Body of pancreas (tissue), 4 donors: ENCODE results near the gene CLDN24. TPM values are rescaled to one million over a fixed set of nuclear protein-coding genes. Genes with fewer than 3 reads are reported as not detected.

ENCODE experiments used
- ATAC-seq: fragments of 150-250 bp; one replicate; pipeline ENCODE4 v1.9.1; 2016
- DNase-seq, 4 donors: peaks; one replicate each; pipeline ENCODE4 v3.0.0-alpha.2; 2019
- H3K27ac ChIP-seq, 4 donors: fragments of 200-600 bp; sonication (generic); 1 replicate in 3 of 4; 2 replicates in 1 of 4; pipeline versions ENCODE4 v1.5.1 to v1.6.1; 2016 to 2019; ENCODE audit warnings: mild to moderate bottlenecking in 1 of 4, mixed read lengths in 1 of 4, moderate library complexity in 1 of 4
- H3K27me3 ChIP-seq, 2 donors: fragments of 200-600 bp; sonication (generic); one replicate each; pipeline ENCODE4 v1.6.0; 2016; ENCODE audit warnings: mild to moderate bottlenecking in 1 of 2
- H3K36me3 ChIP-seq, 2 donors: fragments of 200-600 bp; sonication (generic); replicated peaks in 1 of 2; 2 replicates each; pipeline ENCODE4 v1.5.1; 2016; ENCODE audit warnings: low read depth in 2 of 2; ENCODE audit not compliant: insufficient read depth in 1 of 2
- H3K4me1 ChIP-seq: fragments of 200-600 bp; sonication (generic); one replicate; pipeline ENCODE4 v1.6.0; 2016
- H3K4me3 ChIP-seq, 2 donors: fragments of 200-600 bp; sonication (generic); 1 replicate in 1 of 2; 2 replicates in 1 of 2; pipeline ENCODE4 v1.5.1; 2016 to 2019
- H3K9me3 ChIP-seq, 3 donors: fragments of 200-600 bp; sonication (generic); 1 replicate in 2 of 3; 2 replicates in 1 of 3; pipeline ENCODE4 v1.5.1; 2016
- CTCF ChIP-seq, 7 experiments: fragments of 450-650 bp in 4 of 7; fragments of 200-600 bp in 3 of 7; sonication (generic) in 3 of 7; IDR thresholded peaks; one replicate each; pipeline ENCODE4 v1.5.1; 2016 to 2019; ENCODE audit warnings: antibody characterized with exemption in 7 of 7
- POLR2A ChIP-seq, 3 donors: fragments of 450-650 bp; IDR thresholded peaks; one replicate each; pipeline ENCODE4 v1.6.1; 2016; ENCODE audit warnings: antibody characterized with exemption in 3 of 3, mild to moderate bottlenecking in 2 of 3
- WGBS, 2 donors: methylation state at CpG; one replicate each; pipeline ENCODE4 v1.1.5; 2017; 5-methylcytosine and 5-hydroxymethylcytosine counted together
- intact Hi-C: fragments of 100-400 bp; cut with DNase I; formaldehyde crosslinking; loops from one replicate; pipeline ENCODE4 v1.15.1; 2023
- total RNA-seq, 2 donors: library from RNA; depleted of rRNA; stranded (reverse); fragments of >200 nt; gene quantifications; one replicate each; pipeline ENCODE4 v1.1.0, GENCODE V29; 2016

The CLDN24 gene
- total RNA-seq, 2 donors from 2014 or later: not detected

DNA sequence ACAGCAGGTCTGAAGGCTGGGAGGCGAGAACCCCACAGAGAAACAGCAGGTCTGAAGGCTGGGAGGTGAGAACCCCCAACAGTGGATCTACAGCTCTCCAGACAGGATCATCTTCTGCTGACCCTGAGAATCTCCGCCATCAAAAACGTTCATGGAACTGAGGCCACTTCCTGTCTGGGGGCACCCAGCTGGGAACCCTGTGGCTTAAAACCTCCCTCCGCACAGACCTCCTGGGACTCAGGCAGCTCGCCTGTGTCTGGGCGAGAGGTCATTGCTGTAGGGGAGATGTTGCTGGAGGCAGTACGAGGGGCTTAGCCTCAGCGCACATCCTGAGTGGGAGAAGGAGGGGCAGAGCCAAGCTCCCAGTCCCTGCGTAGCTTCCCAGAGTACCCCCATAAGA lies 15.1 kb upstream of the CLDN24 start:
- Histone ChIP-seq H3K4me3 (no peak overlapping the region), H3K36me3 (no peaks in the 10 kb centered on the region), H3K27me3 (no peaks in the 10 kb centered on the region), H3K4me1 (no peaks in the 10 kb centered on the region), H3K27ac (no peak overlapping the region), H3K9me3 (no peaks in the 10 kb centered on the region)
- 79 to 98% methylated on average over 7 to 9 of the region's 9 CpGs for WGBS, 2 donors
- no peak for TF ChIP-seq CTCF (IDR thresholded peaks at IDR 0.05)
- TF ChIP-seq POLR2A (IDR thresholded peaks at IDR 0.05): no peak
- intact Hi-C loops: no loop called here
- peak in 2 of 4 donors; percentile 2 to 3 for DNase-seq
- ATAC-seq: no peak

DNA sequence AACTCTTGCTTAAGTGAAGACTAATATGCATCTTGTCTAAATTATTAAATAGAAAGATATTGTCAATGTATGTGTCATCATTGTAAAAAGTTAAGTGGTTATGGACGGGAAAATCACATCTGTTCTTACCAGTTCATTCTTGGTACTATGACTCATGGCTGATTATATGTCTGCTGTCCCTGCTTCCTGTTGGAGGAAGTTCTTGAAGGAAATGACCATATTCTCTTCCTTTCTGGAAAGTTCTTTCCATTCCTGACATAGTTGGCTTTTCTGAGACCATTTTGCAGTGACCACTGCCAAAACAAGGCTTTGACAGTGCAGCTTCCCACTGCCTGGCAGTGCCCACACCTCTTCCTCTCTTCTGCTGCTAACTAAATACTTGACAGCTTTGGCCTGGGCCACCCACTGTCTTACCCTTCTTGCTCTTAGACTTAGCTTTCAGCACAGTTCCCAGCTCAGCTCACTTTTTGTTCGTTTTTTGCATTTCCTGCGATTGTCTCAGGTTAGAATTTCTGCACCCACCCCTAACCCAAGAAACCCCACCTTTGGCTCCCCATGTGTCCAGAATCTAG lies 13.2 kb upstream of the CLDN24 start:
- Histone ChIP-seq H3K9me3 (no peaks in the 10 kb centered on the region), H3K4me1 (no peaks in the 10 kb centered on the region), H3K27me3 (no peaks in the 10 kb centered on the region), H3K4me3 (no peak overlapping the region), H3K36me3 (no peaks in the 10 kb centered on the region), H3K27ac (no peak overlapping the region)
- DNase-seq (peak in 1 of 4 donors; percentile 0), ATAC-seq (no peak)
- TF ChIP-seq POLR2A (IDR thresholded peaks at IDR 0.05) (no peak), CTCF (IDR thresholded peaks at IDR 0.05) (no peak)
- 61 to 62% methylated on average over 3 of the region's 3 CpGs for WGBS, 2 donors
- intact Hi-C loops: no loop called here

DNA sequence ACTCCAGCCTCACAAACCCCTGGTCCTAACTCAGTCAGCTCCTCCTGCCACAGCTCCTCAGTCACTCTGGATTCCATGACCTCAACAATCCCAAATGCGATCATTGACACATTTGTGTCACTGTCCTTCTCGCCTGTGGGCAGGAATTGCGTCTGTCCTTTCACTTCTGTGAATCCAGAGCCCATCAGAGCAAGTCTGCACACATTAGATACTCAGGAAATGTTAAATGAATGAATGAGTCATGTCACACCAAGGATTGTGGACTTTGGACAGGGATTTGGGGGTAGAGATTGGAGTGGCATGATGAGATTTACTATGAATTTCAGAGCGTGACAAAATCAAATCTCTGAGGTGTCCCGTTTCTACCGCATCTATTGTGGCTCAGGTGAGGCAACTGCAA lies 11.8 kb upstream of the CLDN24 start:
- no peak overlapping the region for H3K4me3 ChIP-seq
- no peak overlapping the region for H3K27ac ChIP-seq
- H3K9me3 ChIP-seq: no peaks in the 10 kb centered on the region
- H3K27me3 ChIP-seq: no peaks in the 10 kb centered on the region
- 63 to 70% methylated on average over 6 of the region's 6 CpGs for WGBS, 2 donors
- no peaks in the 10 kb centered on the region for H3K4me1 ChIP-seq
- ATAC-seq (no peak), DNase-seq (no peak)
- TF ChIP-seq CTCF (IDR thresholded peaks at IDR 0.05) (no peak), POLR2A (IDR thresholded peaks at IDR 0.05) (no peak)
- no peaks in the 10 kb centered on the region for H3K36me3 ChIP-seq
- intact Hi-C loops: no loop called here

DNA sequence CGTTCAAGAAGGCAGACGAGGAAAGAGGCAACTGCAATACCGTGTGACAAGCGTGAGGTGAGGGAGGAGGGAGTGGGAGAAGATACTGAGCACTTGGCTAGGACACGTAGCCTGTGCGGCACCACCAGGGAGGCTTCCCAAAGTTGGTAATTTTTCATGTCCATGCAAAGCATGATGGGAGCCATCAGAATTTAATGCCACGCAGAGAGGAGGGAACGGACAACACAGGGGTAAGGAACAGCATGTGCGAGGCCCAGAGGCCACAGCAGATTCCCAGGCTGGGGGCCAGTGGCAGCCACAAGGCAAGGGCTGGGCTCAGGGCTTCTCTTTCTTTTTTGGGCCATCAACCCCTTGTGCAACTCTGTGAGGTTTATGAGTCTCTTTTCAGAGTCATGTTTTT lies 11.0 kb upstream of the CLDN24 start:
- Histone ChIP-seq H3K36me3 (no peaks in the 10 kb centered on the region), H3K27me3 (no peaks in the 10 kb centered on the region), H3K4me1 (no peaks in the 10 kb centered on the region), H3K4me3 (no peak overlapping the region), H3K27ac (no peak overlapping the region), H3K9me3 (no peaks in the 10 kb centered on the region)
- DNase-seq: no peak
- intact Hi-C loops: no loop called here
- WGBS, 2 donors: 90% methylated on average over 9 of the region's 9 CpGs
- ATAC-seq: no peak
- no peak for TF ChIP-seq POLR2A (IDR thresholded peaks at IDR 0.05)
- no peak for TF ChIP-seq CTCF (IDR thresholded peaks at IDR 0.05)

GRCh38 chr4:183332447-183332846 lies 10.2 kb upstream of the CLDN24 start:
- ATAC-seq (no peak), DNase-seq (no peak)
- Histone ChIP-seq H3K4me3 (no peak overlapping the region), H3K4me1 (no peaks in the 10 kb centered on the region), H3K9me3 (no peaks in the 10 kb centered on the region), H3K27ac (no peak overlapping the region), H3K27me3 (no peaks in the 10 kb centered on the region), H3K36me3 (no peaks in the 10 kb centered on the region)
- TF ChIP-seq POLR2A (IDR thresholded peaks at IDR 0.05): no peak
- TF ChIP-seq CTCF (IDR thresholded peaks at IDR 0.05): no peak
- 78 to 88% methylated on average over 11 of the region's 11 CpGs for WGBS, 2 donors
- intact Hi-C loops: no loop called here
